Measurements from ENCODE around the gene IFI30. TPM values are rescaled to one million over a fixed set of nuclear protein-coding genes. Genes with fewer than 3 reads are reported as not detected.

Gene IFI30
- total and polyA plus RNA-seq, 2 experiments from 2014 or later: 0.86 to 10.3 TPM

DNA sequence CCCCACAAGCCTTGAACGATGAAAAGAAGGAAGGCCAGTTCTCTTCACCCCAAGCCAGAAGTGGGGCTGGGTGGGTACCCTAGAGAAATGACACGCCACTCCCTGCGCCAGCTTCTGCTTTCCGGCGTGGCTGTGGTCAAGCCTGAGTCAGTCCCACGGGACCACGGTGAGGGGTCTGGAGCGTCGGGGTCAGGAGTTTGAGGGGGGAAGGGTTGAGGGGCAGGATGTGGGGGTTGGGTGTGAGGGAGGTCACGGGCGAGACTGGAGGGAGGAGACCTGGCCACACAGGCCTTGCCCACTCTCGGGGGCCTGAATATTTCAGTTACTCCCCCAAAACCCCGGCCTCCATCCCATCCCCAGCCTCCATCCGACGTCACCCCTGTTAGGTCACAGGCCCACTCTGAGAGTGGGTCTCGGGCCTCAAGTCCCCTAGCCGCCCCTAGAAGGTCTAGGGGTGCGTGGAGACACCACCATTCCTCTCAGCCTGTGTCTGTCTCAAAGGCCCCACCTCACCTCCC, 500 bp upstream of the IFI30 start:
- H4K20me1 ChIP-seq (ENCODE audit: insufficient read depth): no peaks in the 10 kb centered on the region
- H3K79me2 ChIP-seq (ENCODE audit: insufficient read depth): no peaks in the 10 kb centered on the region
- no peak for TF ChIP-seq EZH2phosphoT487 (IDR thresholded peaks at IDR 0.05; ENCODE audit: insufficient read depth, low read depth)
- no peak for TF ChIP-seq EZH2 (IDR thresholded peaks at IDR 0.05; ENCODE audit: insufficient read depth, poor library complexity, severe bottlenecking)
- H3F3A ChIP-seq (ENCODE audit: insufficient read depth): no peaks in the 10 kb centered on the region; the same call in 1 of the 2 replicates
- no peaks in the 10 kb centered on the region for H3K4me1 ChIP-seq (ENCODE audit: insufficient read depth)
- H2AFZ ChIP-seq: peak overlapping the region; percentile 89
- H3K27me3 ChIP-seq (replicated peaks; ENCODE audit: insufficient read depth): no peaks in the 10 kb centered on the region
- H3K9ac ChIP-seq: peak overlapping the region; percentile 58; the same call in 1 of the 2 replicates
- in situ Hi-C loops (cut with MboI): no loop called here
- no peak overlapping the region for H3K27ac ChIP-seq
- H3K9me2 ChIP-seq (ENCODE audit: insufficient read depth): no peaks in the 10 kb centered on the region
- H3K4me3 ChIP-seq: peak overlapping the region; percentile 78
- peak overlapping the region; percentile 81 for H3K4me2 ChIP-seq (ENCODE audit: unreplicated experiment)
- H3K9me3 ChIP-seq (ENCODE audit: low read depth): no peaks in the 10 kb centered on the region
- WGBS, 2 experiments (ENCODE audit: low coverage in 1 of 2, low lambda C conversion rate in 2 of 2, missing lambda C conversion rate in 2 of 2): 19 to 22% methylated on average over 10 to 18 of the region's 18 CpGs
- peaks cover 2% of the 10 kb centered on the region; the same call in 1 of the 2 replicates for H3K36me3 ChIP-seq (ENCODE audit: low read depth)
- peak; percentile 67 for DNase-seq

DNA sequence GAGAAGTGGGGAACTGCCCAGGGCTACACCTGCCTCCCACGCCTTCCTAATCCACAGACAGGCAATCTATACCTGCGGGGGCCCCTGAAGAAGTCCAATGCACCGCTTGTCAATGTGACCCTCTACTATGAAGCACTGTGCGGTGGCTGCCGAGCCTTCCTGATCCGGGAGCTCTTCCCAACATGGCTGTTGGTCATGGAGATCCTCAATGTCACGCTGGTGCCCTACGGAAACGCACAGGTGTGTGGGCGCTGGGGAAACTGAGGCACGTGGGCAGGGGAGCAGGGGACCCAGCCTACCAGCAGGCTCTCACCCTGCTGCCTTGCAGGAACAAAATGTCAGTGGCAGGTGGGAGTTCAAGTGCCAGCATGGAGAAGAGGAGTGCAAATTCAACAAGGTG, 1.4 kb downstream of the IFI30 start:
- no peak for TF ChIP-seq EZH2 (IDR thresholded peaks at IDR 0.05; ENCODE audit: insufficient read depth, poor library complexity, severe bottlenecking)
- TF ChIP-seq EZH2phosphoT487 (IDR thresholded peaks at IDR 0.05; ENCODE audit: insufficient read depth, low read depth): no peak
- in situ Hi-C loops (cut with MboI): no loop called here
- Histone ChIP-seq H3K4me1 (ENCODE audit: insufficient read depth) (no peaks in the 10 kb centered on the region), H3K4me3 (no peak overlapping the region), H3K27ac (no peak overlapping the region), H3K4me2 (ENCODE audit: unreplicated experiment) (no peak overlapping the region), H2AFZ (no peak overlapping the region), H3K79me2 (ENCODE audit: insufficient read depth) (no peaks in the 10 kb centered on the region), H3K9ac (no peak overlapping the region), H3K9me2 (ENCODE audit: insufficient read depth) (no peaks in the 10 kb centered on the region), H4K20me1 (ENCODE audit: insufficient read depth) (no peaks in the 10 kb centered on the region), H3K27me3 (replicated peaks; ENCODE audit: insufficient read depth) (no peaks in the 10 kb centered on the region), H3K9me3 (ENCODE audit: low read depth) (no peaks in the 10 kb centered on the region), H3F3A (ENCODE audit: insufficient read depth) (no peaks in the 10 kb centered on the region; the same call in 1 of the 2 replicates), H3K36me3 (ENCODE audit: low read depth) (no peaks in the 10 kb centered on the region)
- 85 to 90% methylated on average over 11 of the region's 11 CpGs for WGBS, 2 experiments (ENCODE audit: low coverage in 1 of 2, low lambda C conversion rate in 2 of 2, missing lambda C conversion rate in 2 of 2)
- no peak for DNase-seq

DNA sequence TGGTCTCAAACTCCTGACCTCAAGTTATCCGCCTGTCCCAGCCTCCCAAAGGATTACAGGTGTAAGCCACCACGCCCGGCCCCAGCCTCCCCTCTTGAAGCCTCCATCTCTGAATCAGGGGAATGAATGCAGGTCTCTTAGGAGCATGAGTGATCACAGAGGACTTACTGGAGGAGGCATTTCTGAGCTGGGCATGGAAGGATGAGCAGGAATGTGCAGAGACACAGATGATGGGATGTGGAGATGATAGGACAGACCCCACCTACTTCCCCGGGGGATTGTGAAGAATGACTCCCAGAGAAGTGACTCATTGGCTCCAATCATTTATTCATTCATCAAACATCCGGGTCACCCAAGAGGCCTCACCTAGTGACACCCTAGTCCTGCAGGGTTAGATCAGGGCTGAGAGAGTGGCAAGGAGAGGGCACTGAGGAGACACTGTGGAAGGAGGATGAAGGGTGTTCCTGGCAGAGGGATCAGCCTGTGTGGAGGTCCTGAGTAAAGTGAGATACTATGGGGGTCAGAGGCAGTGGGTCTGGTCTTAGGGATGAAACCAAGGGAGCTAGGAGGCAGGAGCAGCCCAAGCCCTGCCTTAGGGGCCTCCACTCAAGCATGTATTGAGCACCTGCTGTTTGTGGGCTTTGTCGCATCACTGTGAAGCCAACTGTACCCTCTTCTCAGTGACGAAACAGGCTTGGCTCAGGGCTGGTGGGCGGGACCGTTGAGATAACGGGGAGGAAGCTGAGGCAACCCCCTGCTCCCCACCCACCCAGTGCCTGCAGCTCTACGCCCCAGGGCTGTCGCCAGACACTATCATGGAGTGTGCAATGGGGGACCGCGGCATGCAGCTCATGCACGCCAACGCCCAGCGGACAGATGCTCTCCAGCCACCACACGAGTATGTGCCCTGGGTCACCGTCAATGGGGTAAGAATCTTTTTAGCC, 3.0 kb downstream of the IFI30 start:
- no peaks in the 10 kb centered on the region; the same call in 1 of the 2 replicates for H3F3A ChIP-seq (ENCODE audit: insufficient read depth)
- no peak overlapping the region for H3K27ac ChIP-seq
- WGBS, 2 experiments (ENCODE audit: low coverage in 1 of 2, low lambda C conversion rate in 2 of 2, missing lambda C conversion rate in 2 of 2): 81 to 85% methylated on average over 17 to 19 of the region's 19 CpGs
- no peak overlapping the region for H3K9ac ChIP-seq
- no peaks in the 10 kb centered on the region for H3K27me3 ChIP-seq (replicated peaks; ENCODE audit: insufficient read depth)
- no peak overlapping the region for H3K4me3 ChIP-seq
- H3K9me2 ChIP-seq (ENCODE audit: insufficient read depth): no peaks in the 10 kb centered on the region
- H3K9me3 ChIP-seq (ENCODE audit: low read depth): no peaks in the 10 kb centered on the region
- H3K4me2 ChIP-seq (ENCODE audit: unreplicated experiment): no peak overlapping the region
- in situ Hi-C loops (cut with MboI): no loop called here
- TF ChIP-seq EZH2phosphoT487 (IDR thresholded peaks at IDR 0.05; ENCODE audit: insufficient read depth, low read depth) (no peak), EZH2 (IDR thresholded peaks at IDR 0.05; ENCODE audit: insufficient read depth, poor library complexity, severe bottlenecking) (no peak)
- no peak for DNase-seq
- H2AFZ ChIP-seq: no peak overlapping the region
- H3K4me1 ChIP-seq (ENCODE audit: insufficient read depth): no peaks in the 10 kb centered on the region
- H3K36me3 ChIP-seq (ENCODE audit: low read depth): no peaks in the 10 kb centered on the region
- H4K20me1 ChIP-seq (ENCODE audit: insufficient read depth): no peaks in the 10 kb centered on the region
- no peaks in the 10 kb centered on the region for H3K79me2 ChIP-seq (ENCODE audit: insufficient read depth)

DNA sequence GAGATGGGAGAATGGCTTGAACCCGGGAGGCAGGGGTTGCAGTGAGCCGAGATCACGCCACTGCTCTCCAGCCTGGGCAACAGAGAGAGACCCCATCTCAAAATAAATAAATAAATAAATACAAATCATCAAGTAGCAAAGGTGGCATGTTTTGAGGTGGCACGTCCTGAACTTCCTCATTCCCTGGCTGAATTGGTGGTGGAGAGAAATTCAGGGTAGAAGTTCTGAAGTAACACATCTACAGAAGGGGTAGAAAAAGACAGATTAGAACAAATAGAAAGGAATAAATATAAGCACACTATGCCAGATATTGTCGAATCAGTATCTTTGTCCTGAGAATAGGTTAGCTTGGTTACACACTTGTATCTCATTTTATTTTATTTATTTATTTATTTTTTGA, 6.3 kb downstream of the IFI30 start:
- no peak for DNase-seq
- H3K27ac ChIP-seq: no peak overlapping the region
- no peaks in the 10 kb centered on the region for H3K9me3 ChIP-seq (ENCODE audit: low read depth)
- no peak overlapping the region for H3K4me2 ChIP-seq (ENCODE audit: unreplicated experiment)
- H3K79me2 ChIP-seq (ENCODE audit: insufficient read depth): no peaks in the 10 kb centered on the region
- TF ChIP-seq EZH2 (IDR thresholded peaks at IDR 0.05; ENCODE audit: insufficient read depth, poor library complexity, severe bottlenecking): no peak
- H3K27me3 ChIP-seq (replicated peaks; ENCODE audit: insufficient read depth): no peaks in the 10 kb centered on the region
- no peaks in the 10 kb centered on the region for H3K9me2 ChIP-seq (ENCODE audit: insufficient read depth)
- H3K4me3 ChIP-seq: no peak overlapping the region
- WGBS, 2 experiments (ENCODE audit: low coverage in 1 of 2, low lambda C conversion rate in 2 of 2, missing lambda C conversion rate in 2 of 2): 93 to 97% methylated on average over 5 of the region's 5 CpGs
- no peaks in the 10 kb centered on the region for H3K4me1 ChIP-seq (ENCODE audit: insufficient read depth)
- H2AFZ ChIP-seq: no peak overlapping the region
- in situ Hi-C loops (cut with MboI): no loop called here
- no peaks in the 10 kb centered on the region for H3K36me3 ChIP-seq (ENCODE audit: low read depth)
- H3K9ac ChIP-seq: no peak overlapping the region
- H3F3A ChIP-seq (ENCODE audit: insufficient read depth): no peaks in the 10 kb centered on the region
- H4K20me1 ChIP-seq (ENCODE audit: insufficient read depth): no peaks in the 10 kb centered on the region
